ENCODE measurements around the gene GLRX. TPM values are rescaled to one million over a fixed set of nuclear protein-coding genes. Genes with fewer than 3 reads are reported as not detected.

Gene GLRX
- total and polyA plus RNA-seq, 2 of the 13 experiments (the other 11 are each of a cell fraction or from before 2014, with no cell fraction given), result 63.8 to 499 TPM

- no peak overlapping the region for H3K9ac ChIP-seq (ENCODE audit: insufficient read depth, low read depth, low read length)
- no peak overlapping the region for H3K4me3 ChIP-seq (replicated peaks in 1 of 3; ENCODE audit: insufficient read depth in 1 of 3, low read depth in 2 of 3, low read length in 3 of 3)
- DNase-seq (ENCODE audit: low spot score) (no peak), FAIRE-seq (no peak), ATAC-seq (no peak)
- H3K9me3 ChIP-seq (ENCODE audit: low read length), result no peaks in the 10 kb centered on the region
- peak overlapping the region; percentile 13 for H3K27ac ChIP-seq (ENCODE audit: extremely low read length, insufficient read depth, low read length)
- H3K4me2 ChIP-seq (ENCODE audit: low read depth, low read length), result no peak overlapping the region
- BruUV-seq (replicated peaks), result no TSS peak
- H4K20me1 ChIP-seq (ENCODE audit: insufficient read depth, low read length), result no peaks in the 10 kb centered on the region
- CTCF ChIA-PET (ENCODE audit: low intra/inter-chr PET ratio, low total read pairs), result no interaction called here
- no peaks in the 10 kb centered on the region for H3K36me3 ChIP-seq (replicated peaks in 1 of 2; ENCODE audit: control insufficient read depth in 1 of 2, insufficient read depth in 2 of 2, low read length in 2 of 2)
- no peaks in the 10 kb centered on the region for H3K79me2 ChIP-seq (ENCODE audit: insufficient read depth, low read length)
- intact Hi-C loops (cut with micrococcal nuclease; ENCODE audit: unreplicated experiment), result no loop called here
- in situ Hi-C loops (cut with HindIII; ENCODE audit: extremely low pct_ligation_motif_present, low pct_unique_long_range_greater_than_20kb), result no loop called here
- TF ChIP-seq HNF4A (CRISPR knock-in tag; IDR thresholded peaks at IDR 0.05) (no peak), SRSF4 (IDR thresholded peaks at IDR 0.05; ENCODE audit: low read depth, low read length, poor library complexity, severe bottlenecking) (no peak), STAG1 (CRISPR knock-in tag; IDR thresholded peaks at IDR 0.05) (no peak), ZNF484 (CRISPR knock-in tag; IDR thresholded peaks at IDR 0.05; ENCODE audit: borderline replicate concordance, low read depth) (no peak), MTF1 (CRISPR knock-in tag; IDR thresholded peaks at IDR 0.05) (no peak), CENPBD1 (CRISPR knock-in tag; IDR thresholded peaks at IDR 0.05; ENCODE audit: borderline replicate concordance, low read depth) (no peak), POLR2G (IDR thresholded peaks at IDR 0.05; ENCODE audit: low read depth, low read length) (no peak), FOXO4 (CRISPR knock-in tag; conservative IDR thresholded peaks at IDR 0.05) (no peak), NFYB (CRISPR knock-in tag; IDR thresholded peaks at IDR 0.05) (no peak), SOX13 (IDR thresholded peaks at IDR 0.05) (no peak), SOX13 (CRISPR knock-in tag; conservative IDR thresholded peaks at IDR 0.05 in 1 of 2, IDR thresholded peaks at IDR 0.05 in 1 of 2) (no peak), ZNF383 (CRISPR knock-in tag; IDR thresholded peaks at IDR 0.05; ENCODE audit: borderline replicate concordance) (no peak), ZNF264 (CRISPR knock-in tag; IDR thresholded peaks at IDR 0.05) (no peak), CCDC6 (CRISPR knock-in tag; IDR thresholded peaks at IDR 0.05) (no peak), MYPOP (CRISPR knock-in tag; IDR thresholded peaks at IDR 0.05) (no peak), ZBTB3 (CRISPR knock-in tag; IDR thresholded peaks at IDR 0.05; ENCODE audit: borderline replicate concordance, low read depth) (no peak), FOSL2 (CRISPR knock-in tag; IDR thresholded peaks at IDR 0.05) (no peak)
- 95% methylated on average over 9 of the region's 9 CpGs for WGBS (ENCODE audit: low lambda C conversion rate)
- no peak overlapping the region for H2AFZ ChIP-seq (ENCODE audit: low read length)
- peaks cover 60% of the 10 kb centered on the region for H3K4me1 ChIP-seq (ENCODE audit: insufficient read depth, low read length)
- H3K27me3 ChIP-seq (ENCODE audit: control insufficient read depth in 1 of 2, insufficient read depth in 2 of 2, low read length in 2 of 2), result no peaks in the 10 kb centered on the region
- POLR2A ChIA-PET, result interaction anchor here (7.9 kb wide), 1 partner anchor 8 kb away, joined by 128 read pairs; no protein-coding TSS in a partner anchor
Measured at GRCh38 chr5:95871146-95871806, 48.8 kb upstream of the GLRX start.

Data from HepG2 (cell line).